Measurements from ENCODE around the gene PTGER4.

- TF ChIP-seq SRF (IDR thresholded peaks at IDR 0.05; ENCODE audit: low read depth, low read length) (no peak), BACH1 (IDR thresholded peaks at IDR 0.05; ENCODE audit: low read length) (no peak), CREB1 (IDR thresholded peaks at IDR 0.05) (no peak), BRCA1 (IDR thresholded peaks at IDR 0.05; ENCODE audit: low read depth, low read length) (no peak), EZH2 (IDR thresholded peaks at IDR 0.05; ENCODE audit: low read depth, low read length, severe bottlenecking) (no peak), POLR2A (IDR thresholded peaks at IDR 0.05; ENCODE audit: control extremely low read depth in 1 of 2, low read depth in 2 of 2, low read length in 2 of 2) (no peak), TAF1 (IDR thresholded peaks at IDR 0.05; ENCODE audit: low read depth, low read length) (no peak), EGR1 (IDR thresholded peaks at IDR 0.05; ENCODE audit: borderline replicate concordance, low read depth, low read length) (no peak), CHD1 (IDR thresholded peaks at IDR 0.05; ENCODE audit: low read depth, low read length) (no peak), POLR2AphosphoS5 (IDR thresholded peaks at IDR 0.05; ENCODE audit: low read depth, low read length) (no peak)
- TF ChIP-seq, protein P1, sequence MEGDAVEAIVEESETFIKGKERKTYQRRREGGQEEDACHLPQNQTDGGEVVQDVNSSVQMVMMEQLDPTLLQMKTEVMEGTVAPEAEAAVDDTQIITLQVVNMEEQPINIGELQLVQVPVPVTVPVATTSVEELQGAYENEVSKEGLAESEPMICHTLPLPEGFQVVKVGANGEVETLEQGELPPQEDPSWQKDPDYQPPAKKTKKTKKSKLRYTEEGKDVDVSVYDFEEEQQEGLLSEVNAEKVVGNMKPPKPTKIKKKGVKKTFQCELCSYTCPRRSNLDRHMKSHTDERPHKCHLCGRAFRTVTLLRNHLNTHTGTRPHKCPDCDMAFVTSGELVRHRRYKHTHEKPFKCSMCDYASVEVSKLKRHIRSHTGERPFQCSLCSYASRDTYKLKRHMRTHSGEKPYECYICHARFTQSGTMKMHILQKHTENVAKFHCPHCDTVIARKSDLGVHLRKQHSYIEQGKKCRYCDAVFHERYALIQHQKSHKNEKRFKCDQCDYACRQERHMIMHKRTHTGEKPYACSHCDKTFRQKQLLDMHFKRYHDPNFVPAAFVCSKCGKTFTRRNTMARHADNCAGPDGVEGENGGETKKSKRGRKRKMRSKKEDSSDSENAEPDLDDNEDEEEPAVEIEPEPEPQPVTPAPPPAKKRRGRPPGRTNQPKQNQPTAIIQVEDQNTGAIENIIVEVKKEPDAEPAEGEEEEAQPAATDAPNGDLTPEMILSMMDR (IDR thresholded peaks at IDR 0.05; ENCODE audit: control extremely low read depth in 1 of 3, insufficient read depth in 1 of 3, low read depth in 1 of 3, low read length in 3 of 3) = no peak
- TF ChIP-seq, protein P2, sequence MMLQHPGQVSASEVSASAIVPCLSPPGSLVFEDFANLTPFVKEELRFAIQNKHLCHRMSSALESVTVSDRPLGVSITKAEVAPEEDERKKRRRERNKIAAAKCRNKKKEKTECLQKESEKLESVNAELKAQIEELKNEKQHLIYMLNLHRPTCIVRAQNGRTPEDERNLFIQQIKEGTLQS (IDR thresholded peaks at IDR 0.05; ENCODE audit: insufficient read depth, low read depth, low read length) = no peak
Observed at GRCh38 chr5:40656766-40657165, 22.9 kb upstream of the PTGER4 start.
